Activated CD8-positive, alpha-beta memory T cell treated with anti-CD3 and anti-CD28 coated beads for 24 hours (primary cell): ENCODE data around the gene GLG1.
"Not testable (repeated sequence)": the region's sequence is repeated elsewhere in the genome, so short reads cannot be mapped to it uniquely, and the experiment has no call there.

Source experiments
- DNase-seq: peaks from one replicate; pipeline ENCODE4 v3.0.0-alpha.2; 2020

The GLG1 gene

DNA sequence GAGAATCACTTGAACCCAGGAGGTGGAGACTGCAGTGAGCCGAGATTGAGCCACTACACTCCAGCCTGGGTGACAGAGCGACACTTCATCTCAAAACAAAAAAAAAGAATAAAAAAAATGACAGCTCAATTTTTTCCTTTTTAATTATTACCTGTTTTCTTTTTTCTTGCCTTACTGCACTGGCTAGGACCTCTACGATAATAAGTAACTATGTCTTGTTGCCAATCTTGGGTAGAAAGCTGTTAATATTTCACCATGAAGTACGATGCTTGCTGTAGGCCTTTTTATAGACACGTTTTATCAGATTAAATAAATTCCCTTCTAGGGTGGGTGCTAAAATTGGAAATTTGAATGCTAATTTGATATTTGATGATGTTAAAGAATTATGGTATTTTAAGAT is 82.8 kb downstream of the GLG1 start:
- no peak for DNase-seq

- DNase-seq = not testable (repeated sequence)
Measured at GRCh38 chr16:74523706-74524105, 83.2 kb downstream of the GLG1 start.

DNA sequence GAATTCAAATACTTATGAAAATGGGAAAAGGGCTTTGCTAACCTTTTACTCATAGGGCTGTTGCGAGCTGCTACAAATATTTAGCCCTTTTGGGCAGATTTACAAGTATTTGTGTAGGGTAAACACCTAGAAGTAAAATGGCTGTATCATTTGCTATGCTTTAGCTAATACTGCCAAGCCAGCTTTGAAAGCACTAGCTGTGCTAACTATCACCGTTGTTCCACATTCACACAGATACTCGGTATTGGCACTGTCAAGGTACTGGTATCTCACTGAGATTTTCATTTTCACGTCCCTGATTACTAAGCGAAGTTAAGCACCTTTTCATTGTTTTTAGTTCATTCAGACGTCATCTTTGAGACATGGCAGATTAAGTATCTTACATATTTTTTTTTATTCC is 84.8 kb downstream of the GLG1 start:
- no peak for DNase-seq

DNA sequence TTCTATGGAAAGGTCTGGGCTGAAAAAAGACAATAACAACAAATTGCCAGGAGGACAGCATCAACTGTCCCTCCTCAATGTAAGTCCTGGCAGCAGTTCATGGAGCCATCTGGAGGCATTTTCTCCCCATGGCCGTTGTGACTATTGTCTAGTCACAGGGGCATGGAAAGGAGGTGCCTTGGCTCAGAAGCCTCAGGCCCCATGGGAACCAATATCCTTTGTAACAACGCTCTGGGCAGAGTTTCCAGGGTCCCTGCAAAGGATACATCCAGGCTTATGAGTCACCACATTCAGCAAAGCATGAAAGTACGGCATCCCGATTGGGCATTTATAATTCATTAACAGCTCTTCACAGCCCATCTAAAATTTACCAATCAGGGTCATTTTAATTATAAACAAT is 85.2 kb downstream of the GLG1 start:
- DNase-seq = no peak

DNA sequence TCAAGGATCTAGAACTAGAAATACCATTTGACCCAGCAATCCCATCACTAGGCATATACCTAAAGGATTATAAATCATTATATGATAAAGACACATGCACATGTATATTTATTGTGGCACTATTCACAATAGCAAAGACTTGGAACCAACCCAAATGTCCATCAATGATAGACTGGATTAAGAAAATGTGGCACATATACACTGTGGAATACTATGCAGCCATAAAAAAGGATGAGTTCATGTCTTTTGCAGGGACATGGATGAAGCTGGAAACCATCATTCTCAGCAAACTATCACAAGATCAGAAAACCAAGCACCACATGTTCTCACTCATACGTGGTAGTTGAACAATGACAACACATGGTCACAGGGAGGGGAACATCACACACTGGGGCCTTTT is 88.0 kb downstream of the GLG1 start:
- DNase-seq = not testable (repeated sequence)

- DNase-seq = no peak
Measured at GRCh38 chr16:74511961-74512360, 95.0 kb downstream of the GLG1 start.

- DNase-seq = no peak
Measured at GRCh38 chr16:74505011-74505410, 101.9 kb downstream of the GLG1 start.

GRCh38 chr16:74503412-74503811 is 103.5 kb downstream of the GLG1 start:
- DNase-seq = no peak

DNA sequence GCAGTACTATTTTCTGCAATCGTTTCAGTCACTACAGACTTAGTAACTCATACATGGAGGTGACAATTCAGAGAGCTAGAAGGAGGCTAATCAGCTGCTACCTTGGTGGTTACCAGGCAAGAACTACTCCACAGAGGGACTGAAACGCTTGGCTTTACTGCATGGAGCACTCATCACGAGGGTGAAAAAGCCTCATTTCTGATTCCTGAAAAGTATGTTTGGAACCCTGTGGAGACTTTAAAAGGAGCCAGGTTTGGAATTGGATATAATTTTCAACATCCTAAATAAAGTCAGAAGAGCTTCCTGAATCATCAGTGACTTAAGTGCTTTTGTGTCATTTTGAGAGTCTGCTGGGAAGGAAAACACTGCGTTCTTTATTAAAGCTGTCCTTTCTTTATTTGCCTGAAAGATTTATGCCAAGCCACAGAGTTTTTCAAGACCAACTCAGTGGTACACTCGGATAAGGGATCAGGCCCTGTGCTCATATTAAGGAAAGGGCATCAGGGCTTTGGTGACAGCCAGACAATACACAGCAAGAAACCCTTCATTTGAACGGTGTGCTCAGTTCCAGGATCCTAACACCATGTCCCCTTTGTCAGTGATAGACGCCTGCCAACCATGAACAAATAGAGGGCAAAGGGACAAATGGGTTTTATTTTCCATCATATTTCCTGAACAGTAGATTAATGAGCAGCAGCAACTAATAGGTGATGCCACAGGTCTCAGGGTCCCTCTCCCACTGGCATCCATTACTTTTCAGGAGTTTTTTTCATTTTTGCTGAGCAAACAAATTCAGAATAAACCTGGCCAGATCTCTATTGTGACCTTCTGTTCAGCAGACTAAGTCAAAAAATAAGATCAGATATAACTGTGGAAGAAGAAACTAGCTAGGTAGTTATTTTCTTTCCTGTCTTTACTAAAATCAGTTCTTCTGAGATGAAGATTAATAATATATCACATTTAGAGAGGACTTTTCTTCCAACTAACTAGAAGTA is 105.1 kb downstream of the GLG1 start:
- no peak for DNase-seq

- DNase-seq = no peak
Measured at GRCh38 chr16:74500907-74501306, 106.0 kb downstream of the GLG1 start.

DNA sequence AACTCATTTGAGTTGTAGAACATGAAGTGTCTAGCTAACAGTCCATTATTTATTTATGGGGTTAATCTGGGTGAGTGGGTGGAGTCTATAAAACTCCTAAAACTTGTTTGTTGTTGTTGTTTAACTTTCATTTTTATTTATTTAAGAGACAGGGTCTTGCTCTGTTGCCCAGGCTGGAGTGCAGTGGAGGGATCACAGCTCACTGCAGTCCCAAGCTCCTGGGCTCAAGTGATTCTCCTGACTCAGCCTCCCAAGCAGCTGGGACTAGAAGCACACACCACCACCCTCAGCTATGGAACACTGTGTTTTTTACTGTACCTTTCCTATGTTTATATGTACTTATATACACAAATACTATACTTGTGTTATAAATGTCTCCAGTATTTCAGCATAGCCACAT is 107.8 kb downstream of the GLG1 start:
- no peak for DNase-seq

- no peak for DNase-seq
Measured at GRCh38 chr16:74497761-74498160, 109.2 kb downstream of the GLG1 start.

DNA sequence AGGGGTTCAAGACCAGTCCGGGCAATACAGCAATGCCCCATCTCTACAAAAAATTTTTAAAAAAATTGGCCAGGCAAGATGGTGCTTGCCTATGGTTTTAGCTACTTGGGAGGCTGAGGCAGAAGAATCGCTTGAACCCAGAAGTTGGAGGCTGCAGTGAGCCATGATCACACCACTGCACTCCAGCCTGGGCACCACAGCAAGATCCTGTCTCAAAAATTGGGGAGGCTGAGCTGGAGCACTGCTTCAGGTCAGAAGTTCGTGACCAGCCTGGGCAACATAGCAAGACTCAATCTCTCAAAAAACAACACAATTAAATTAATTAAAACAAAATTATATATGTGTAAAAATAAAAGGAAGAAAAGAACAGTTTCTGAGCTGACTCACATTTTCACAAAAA is 110.9 kb downstream of the GLG1 start:
- DNase-seq = no peak

- DNase-seq = no peak
Measured at GRCh38 chr16:74492976-74493375, 113.9 kb downstream of the GLG1 start.

DNA sequence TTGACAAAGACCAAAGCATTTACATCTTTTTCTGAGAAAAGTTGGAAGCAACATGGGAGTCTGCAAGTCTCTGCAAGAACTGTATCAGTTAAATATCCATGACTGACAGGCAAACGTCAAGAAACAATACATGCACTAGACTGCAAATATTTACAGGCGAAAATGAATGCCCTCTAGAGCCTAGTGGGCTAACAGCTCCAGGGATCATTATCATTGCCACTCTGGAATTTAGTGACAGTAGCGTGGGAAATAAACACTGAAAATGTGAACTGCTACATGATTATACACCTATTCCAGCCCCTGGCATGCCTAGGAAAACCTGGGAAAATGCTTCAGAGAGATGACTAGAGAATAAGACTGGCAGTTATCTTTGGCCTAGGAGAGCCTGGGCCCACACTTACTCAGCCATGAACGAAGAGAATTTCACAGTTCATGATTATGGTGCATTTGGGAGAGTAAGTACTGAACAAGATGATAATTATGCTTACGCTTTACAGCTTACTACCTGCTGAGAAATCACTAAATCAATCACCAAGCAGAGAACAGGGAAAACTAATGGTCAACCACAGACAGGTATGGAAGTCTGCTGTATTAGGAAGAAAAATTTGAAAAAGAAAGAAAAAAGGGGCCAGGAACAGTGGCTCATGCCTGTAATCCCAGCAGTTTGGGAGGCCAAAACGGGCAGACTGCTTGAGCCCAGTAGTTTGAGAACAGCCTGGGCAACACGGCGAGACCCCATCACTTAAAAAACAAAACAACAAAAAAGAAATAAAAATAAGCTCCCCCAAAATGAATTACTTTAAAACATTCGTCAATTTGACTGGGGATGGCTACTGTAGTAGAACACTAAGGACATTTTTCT is 119.0 kb downstream of the GLG1 start:
- DNase-seq = no peak

- DNase-seq = no peak
Measured at GRCh38 chr16:74485916-74486315, 121.0 kb downstream of the GLG1 start.

DNA sequence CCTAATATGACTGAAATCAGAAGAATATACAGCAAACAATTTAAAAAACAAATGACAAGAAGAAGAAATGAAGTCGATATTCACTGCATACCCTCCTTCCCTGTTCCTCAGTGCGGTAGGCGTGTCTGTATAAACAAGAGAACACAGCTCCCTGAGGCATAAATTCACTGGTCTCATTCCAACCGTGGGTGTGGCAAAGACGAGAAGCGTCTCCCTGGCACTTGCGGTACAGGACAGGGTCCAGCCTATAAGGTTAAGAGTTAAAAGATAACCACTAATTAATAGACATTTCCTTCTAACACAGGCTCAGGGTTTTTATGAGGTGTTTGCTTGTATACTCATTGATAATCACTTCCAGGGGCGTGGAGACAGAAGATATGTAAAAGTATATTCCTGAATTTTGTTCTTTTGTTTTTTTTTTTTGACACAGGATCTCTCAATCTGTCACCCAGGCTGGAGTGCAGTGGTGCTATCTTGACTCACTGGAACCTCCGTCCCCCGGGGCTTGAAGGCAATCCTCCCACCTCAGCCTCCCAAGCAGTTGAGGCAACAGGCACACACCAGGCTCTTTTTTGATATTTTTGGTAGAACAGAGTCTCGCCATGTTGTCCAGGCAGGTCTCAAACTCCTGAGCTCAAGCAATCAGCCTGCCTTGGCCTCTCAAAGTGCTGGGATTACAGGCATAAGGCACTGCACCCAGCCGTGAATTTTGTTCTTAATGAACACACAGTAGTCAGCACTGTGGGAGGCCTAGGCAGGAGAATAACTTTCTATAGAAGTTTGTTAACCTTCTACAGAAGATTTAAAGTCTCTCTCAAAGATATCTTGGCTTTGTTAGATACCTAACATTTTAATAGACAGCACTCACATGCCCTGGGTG is 126.5 kb downstream of the GLG1 start:
- DNase-seq = no peak

DNA sequence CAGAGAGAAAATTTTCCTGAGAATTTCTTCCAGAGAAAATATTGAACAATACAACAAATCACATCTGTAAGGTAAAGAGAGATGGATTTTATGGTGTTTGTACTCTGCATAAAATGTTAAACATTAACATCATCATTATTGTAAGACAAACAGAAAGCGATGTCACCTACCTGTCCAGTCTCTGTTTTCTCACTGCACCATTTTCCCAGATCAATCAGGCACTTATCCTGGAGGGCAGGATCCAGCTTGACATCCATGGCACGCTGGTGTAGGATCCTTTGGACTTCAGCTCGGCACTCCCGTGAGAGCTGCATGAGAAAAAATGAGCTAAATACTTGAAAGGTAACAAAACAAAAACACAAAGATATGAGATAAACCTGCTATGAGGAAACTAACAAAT is 129.7 kb downstream of the GLG1 start:
- DNase-seq = no peak

DNA sequence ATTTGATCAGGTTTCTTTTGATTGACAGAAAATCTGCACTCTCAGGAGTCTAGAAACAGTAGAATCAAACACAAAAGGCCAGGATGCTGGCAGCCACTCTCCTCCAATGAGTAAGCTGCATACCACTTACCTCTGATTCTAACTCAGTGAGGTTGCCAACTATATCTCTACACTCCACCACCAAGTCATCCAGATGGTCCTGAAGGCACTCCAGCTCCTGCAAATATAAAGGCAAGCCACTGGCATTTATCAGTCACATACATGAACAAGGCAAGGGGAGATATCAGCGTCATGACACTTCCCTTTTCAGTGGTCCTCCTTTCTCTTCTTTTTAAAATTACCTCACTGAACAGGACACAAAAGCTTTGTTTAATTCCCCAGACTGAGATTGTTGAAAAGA is 132.5 kb downstream of the GLG1 start:
- DNase-seq = no peak

GRCh38 chr16:74472540-74472939 is 134.4 kb downstream of the GLG1 start:
- no peak for DNase-seq

DNA sequence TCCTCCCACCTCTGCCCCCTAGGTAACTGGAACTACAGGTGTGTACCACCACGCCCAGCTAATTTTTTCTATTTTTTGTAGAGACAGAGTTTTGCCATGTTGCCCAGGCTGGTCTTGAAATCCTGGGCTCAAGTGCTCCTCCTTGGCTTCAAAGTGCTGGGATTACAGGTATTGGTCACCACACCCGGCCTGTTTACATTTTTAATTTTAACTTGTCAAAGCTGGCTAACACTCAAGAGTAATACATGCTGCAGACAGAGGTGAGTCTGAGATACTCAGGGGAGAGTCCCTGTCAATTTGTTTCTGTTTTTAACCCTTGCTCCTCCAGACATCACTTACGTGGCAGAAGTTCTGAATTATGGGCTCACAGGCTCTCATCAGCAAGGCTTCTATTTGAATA is 134.9 kb downstream of the GLG1 start:
- no peak for DNase-seq

GRCh38 chr16:74469946-74470478 is 136.9 kb downstream of the GLG1 start:
- DNase-seq = no peak
